ENCODE data around the gene EEF1AKMT1.

GRCh38 chr13:20713014-20713376, 60.8 kb downstream of the EEF1AKMT1 start:
- TF ChIP-seq, protein P1, sequence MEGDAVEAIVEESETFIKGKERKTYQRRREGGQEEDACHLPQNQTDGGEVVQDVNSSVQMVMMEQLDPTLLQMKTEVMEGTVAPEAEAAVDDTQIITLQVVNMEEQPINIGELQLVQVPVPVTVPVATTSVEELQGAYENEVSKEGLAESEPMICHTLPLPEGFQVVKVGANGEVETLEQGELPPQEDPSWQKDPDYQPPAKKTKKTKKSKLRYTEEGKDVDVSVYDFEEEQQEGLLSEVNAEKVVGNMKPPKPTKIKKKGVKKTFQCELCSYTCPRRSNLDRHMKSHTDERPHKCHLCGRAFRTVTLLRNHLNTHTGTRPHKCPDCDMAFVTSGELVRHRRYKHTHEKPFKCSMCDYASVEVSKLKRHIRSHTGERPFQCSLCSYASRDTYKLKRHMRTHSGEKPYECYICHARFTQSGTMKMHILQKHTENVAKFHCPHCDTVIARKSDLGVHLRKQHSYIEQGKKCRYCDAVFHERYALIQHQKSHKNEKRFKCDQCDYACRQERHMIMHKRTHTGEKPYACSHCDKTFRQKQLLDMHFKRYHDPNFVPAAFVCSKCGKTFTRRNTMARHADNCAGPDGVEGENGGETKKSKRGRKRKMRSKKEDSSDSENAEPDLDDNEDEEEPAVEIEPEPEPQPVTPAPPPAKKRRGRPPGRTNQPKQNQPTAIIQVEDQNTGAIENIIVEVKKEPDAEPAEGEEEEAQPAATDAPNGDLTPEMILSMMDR (IDR thresholded peaks at IDR 0.05; ENCODE audit: low read depth, low read length, missing input control), result no peak
- TF ChIP-seq ATF3 (IDR thresholded peaks at IDR 0.05) (no peak), GABPA (IDR thresholded peaks at IDR 0.05 in 1 of 2, conservative IDR thresholded peaks at IDR 0.05 in 1 of 2) (no peak), JUND (IDR thresholded peaks at IDR 0.05) (no peak), RXRA (IDR thresholded peaks at IDR 0.05) (no peak), TAF1 (conservative IDR thresholded peaks at IDR 0.05) (no peak), HNF4G (IDR thresholded peaks at IDR 0.05) (no peak)

All from liver (tissue), 3 donors.